Endodermal cell (in vitro differentiated cells): Measurements from ENCODE around the gene DGKQ. TPM values are rescaled to one million over a fixed set of nuclear protein-coding genes. Genes with fewer than 3 reads are reported as not detected.

Experiments used
- DNase-seq: peaks from one replicate; pipeline ENCODE4 v3.0.0-alpha.2; 2017
- H3K27ac ChIP-seq: 2 replicates; pipeline ENCODE4 v1.5.1; 2013; ENCODE audit warnings: mild to moderate bottlenecking, low read depth, low read length, moderate library complexity
- H3K27me3 ChIP-seq: 2 replicates; pipeline ENCODE4 v1.6.1; 2013; ENCODE audit warnings: mild to moderate bottlenecking, low read length, moderate library complexity; ENCODE audit not compliant: insufficient read depth, control insufficient read depth, poor library complexity, severe bottlenecking
- H3K36me3 ChIP-seq: 2 replicates; pipeline ENCODE4 v1.7.0; 2013; ENCODE audit warnings: mild to moderate bottlenecking, low read length, moderate library complexity; ENCODE audit not compliant: control insufficient read depth, insufficient read depth
- H3K4me1 ChIP-seq: one replicate; pipeline ENCODE4 v1.7.0; 2013; ENCODE audit warnings: low read length; ENCODE audit not compliant: control insufficient read depth, insufficient read depth
- H3K4me3 ChIP-seq: 2 replicates; pipeline ENCODE4 v1.5.1; 2013; ENCODE audit warnings: mild to moderate bottlenecking, low read length, moderate library complexity
- H3K9ac ChIP-seq: 2 replicates; pipeline ENCODE4 v1.6.1; 2013; ENCODE audit warnings: mild to moderate bottlenecking, low read length, moderate library complexity; ENCODE audit not compliant: poor library complexity, severe bottlenecking; ENCODE audit errors: extremely low read depth
- H3K9me3 ChIP-seq: 2 replicates; pipeline ENCODE4 v1.6.1; 2013; ENCODE audit warnings: mild to moderate bottlenecking, low read length, moderate library complexity; ENCODE audit not compliant: control insufficient read depth
- H3K27ac Mint-ChIP-seq: 2 replicates; pipeline ENCODE4 v1.8.0; 2020; ENCODE audit warnings: mixed read lengths
- H3K27me3 Mint-ChIP-seq: 2 replicates; pipeline ENCODE4 v1.8.0; 2021; ENCODE audit warnings: mild to moderate bottlenecking, mixed read lengths; ENCODE audit not compliant: insufficient read depth
- H3K36me3 Mint-ChIP-seq: 2 replicates; pipeline ENCODE4 v1.8.0; 2020; ENCODE audit warnings: low read depth, mixed read lengths
- H3K4me1 Mint-ChIP-seq: 2 replicates; pipeline ENCODE4 v1.8.0; 2020; ENCODE audit warnings: mixed read lengths
- H3K4me3 Mint-ChIP-seq: 2 replicates; pipeline ENCODE4 v1.8.0; 2020; ENCODE audit warnings: mild to moderate bottlenecking, moderate library complexity, mixed read lengths
- H3K9me3 Mint-ChIP-seq: 2 replicates; pipeline ENCODE4 v1.8.0; 2020; ENCODE audit warnings: mild to moderate bottlenecking, mixed read lengths
- WGBS, 2 experiments: methylation state at CpG; one replicate each; pipeline versions ENCODE4 v1.1.5 to v1.1.7; 2013; ENCODE audit warnings: missing lambda C conversion rate in 2 of 2, mixed read lengths in 1 of 2; ENCODE audit not compliant: insufficient coverage in 1 of 2, insufficient read length in 1 of 2; 5-methylcytosine and 5-hydroxymethylcytosine counted together
- total RNA-seq, 2 donors: library from RNA; stranded (reverse); fragmentation: NEBNext Ultra II Directional in 1 of 2; extraction: Animal tissue kit (Norgen Biotek cat#: 25700) in 1 of 2; gene quantifications; 2 replicates in 1 of 2; 3 replicates in 1 of 2; pipeline ENCODE4 v1.2.1, GENCODE V29; 2021
- TF ChIP-seq, protein P1 (sequence below): fragments of 200-600 bp; sonication (generic); conservative IDR thresholded peaks from 2 replicates; pipeline ENCODE4 v1.5.0; 2021; ENCODE audit warnings: antibody characterized with exemption, mild to moderate bottlenecking

Gene DGKQ
- total RNA-seq, 2 donors from 2014 or later = 26.3 to 31.1 TPM

DNA sequence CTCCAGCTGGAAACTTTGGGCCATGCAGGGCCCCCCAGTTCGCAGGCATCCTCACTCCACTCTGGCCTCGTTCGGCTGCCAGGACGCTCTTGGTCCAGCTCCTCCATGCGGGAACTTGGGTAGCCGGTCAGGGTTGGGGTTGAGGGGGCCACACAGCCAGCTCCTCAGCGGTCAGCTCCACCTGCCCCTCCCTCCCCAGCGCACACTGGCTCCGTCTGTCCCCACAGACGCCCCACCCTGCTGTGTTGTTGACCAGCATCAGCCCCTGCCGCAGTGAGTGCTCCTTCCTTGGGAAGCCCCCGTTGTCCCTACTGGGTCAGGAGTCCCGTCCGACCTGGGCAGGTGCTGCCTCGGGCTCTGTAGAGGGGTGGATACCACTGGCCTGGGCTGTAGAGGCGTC is 43.8 kb upstream of the DGKQ start:
- DNase-seq = no peak
- Mint-ChIP-seq H3K27me3 (no peaks in the 10 kb centered on the region), H3K4me1 (peaks cover 12% of the 10 kb centered on the region), H3K4me3 (no peak overlapping the region), H3K9me3 (no peaks in the 10 kb centered on the region), H3K36me3 (peaks cover 8% of the 10 kb centered on the region), H3K27ac (peak overlapping the region; percentile 26)
- H3K9ac ChIP-seq = no peak overlapping the region
- peaks cover 8% of the 10 kb centered on the region for H3K36me3 ChIP-seq
- H3K4me3 ChIP-seq = no peak overlapping the region
- H3K4me1 ChIP-seq = peaks cover 15% of the 10 kb centered on the region
- 77 to 84% methylated on average over 4 to 16 of the region's 16 CpGs for WGBS, 2 experiments
- no peaks in the 10 kb centered on the region for H3K27me3 ChIP-seq
- H3K27ac ChIP-seq = no peak overlapping the region
- H3K9me3 ChIP-seq = no peaks in the 10 kb centered on the region
- TF ChIP-seq, protein P1, sequence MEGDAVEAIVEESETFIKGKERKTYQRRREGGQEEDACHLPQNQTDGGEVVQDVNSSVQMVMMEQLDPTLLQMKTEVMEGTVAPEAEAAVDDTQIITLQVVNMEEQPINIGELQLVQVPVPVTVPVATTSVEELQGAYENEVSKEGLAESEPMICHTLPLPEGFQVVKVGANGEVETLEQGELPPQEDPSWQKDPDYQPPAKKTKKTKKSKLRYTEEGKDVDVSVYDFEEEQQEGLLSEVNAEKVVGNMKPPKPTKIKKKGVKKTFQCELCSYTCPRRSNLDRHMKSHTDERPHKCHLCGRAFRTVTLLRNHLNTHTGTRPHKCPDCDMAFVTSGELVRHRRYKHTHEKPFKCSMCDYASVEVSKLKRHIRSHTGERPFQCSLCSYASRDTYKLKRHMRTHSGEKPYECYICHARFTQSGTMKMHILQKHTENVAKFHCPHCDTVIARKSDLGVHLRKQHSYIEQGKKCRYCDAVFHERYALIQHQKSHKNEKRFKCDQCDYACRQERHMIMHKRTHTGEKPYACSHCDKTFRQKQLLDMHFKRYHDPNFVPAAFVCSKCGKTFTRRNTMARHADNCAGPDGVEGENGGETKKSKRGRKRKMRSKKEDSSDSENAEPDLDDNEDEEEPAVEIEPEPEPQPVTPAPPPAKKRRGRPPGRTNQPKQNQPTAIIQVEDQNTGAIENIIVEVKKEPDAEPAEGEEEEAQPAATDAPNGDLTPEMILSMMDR = no peak

DNA sequence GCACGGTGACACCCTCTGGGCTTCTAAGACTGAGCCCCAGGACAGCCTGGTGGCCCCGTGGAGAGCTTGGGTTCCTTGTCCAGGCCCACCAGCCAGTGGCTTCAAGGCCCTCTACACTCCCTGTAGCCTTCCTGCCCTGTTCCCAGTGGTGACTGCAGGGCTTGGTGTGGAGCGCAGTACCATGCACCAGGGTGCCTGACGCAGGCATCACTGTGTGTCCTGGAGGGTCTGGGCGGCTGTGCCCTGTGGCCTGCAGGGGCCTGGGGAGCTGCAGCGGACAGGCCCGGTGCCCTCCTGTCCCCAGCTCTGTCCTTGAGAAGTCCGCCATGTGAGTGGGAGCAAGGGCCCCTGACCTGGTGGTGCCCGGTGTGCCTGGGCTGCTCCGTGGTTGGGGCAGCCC is 42.4 kb upstream of the DGKQ start:
- Mint-ChIP-seq H3K36me3 (peaks cover 8% of the 10 kb centered on the region), H3K27ac (no peak overlapping the region), H3K9me3 (no peaks in the 10 kb centered on the region), H3K4me3 (no peak overlapping the region), H3K4me1 (peaks cover 12% of the 10 kb centered on the region), H3K27me3 (peaks cover 3% of the 10 kb centered on the region)
- Histone ChIP-seq H3K9me3 (no peaks in the 10 kb centered on the region), H3K4me3 (no peak overlapping the region), H3K36me3 (peaks cover 8% of the 10 kb centered on the region), H3K27ac (no peak overlapping the region), H3K27me3 (peaks cover 4% of the 10 kb centered on the region), H3K4me1 (peaks cover 15% of the 10 kb centered on the region), H3K9ac (no peak overlapping the region)
- 93 to 100% methylated on average over 6 to 10 of the region's 10 CpGs for WGBS, 2 experiments
- no peak for DNase-seq
- TF ChIP-seq, protein P1 = no peak

DNA sequence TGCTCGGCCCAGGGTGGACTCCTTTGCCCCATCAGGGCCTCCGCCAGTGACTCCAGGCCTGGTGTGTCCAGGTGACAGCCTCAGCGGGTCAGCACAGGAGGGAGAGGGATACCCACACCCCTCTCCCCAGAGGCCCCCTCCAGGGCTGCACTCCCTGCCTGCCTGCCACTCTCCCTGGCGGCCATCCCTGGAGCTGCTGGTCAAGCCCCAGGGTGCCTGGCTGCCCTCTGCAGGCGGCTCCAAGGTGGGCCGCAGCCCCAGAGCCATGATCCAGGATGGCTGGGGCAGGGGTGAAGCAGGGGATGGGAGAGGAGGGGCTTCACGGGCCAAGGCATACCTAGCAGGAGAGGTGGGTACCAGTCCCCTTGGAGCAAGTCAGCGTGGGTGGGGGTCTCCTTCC is 41.8 kb upstream of the DGKQ start:
- WGBS, 2 experiments = 88 to 89% methylated on average over 5 to 8 of the region's 8 CpGs
- H3K4me1 Mint-ChIP-seq = peaks cover 16% of the 10 kb centered on the region
- no peak overlapping the region for H3K4me3 Mint-ChIP-seq
- peak overlapping the region; percentile 85 for H3K27ac ChIP-seq
- DNase-seq = no peak
- no peak overlapping the region for H3K9ac ChIP-seq
- H3K27me3 Mint-ChIP-seq = peaks cover 8% of the 10 kb centered on the region
- H3K36me3 ChIP-seq = peaks cover 8% of the 10 kb centered on the region
- H3K9me3 ChIP-seq = no peaks in the 10 kb centered on the region
- peaks cover 16% of the 10 kb centered on the region for H3K4me1 ChIP-seq
- H3K27ac Mint-ChIP-seq = no peak overlapping the region
- TF ChIP-seq, protein P1 = peak; percentile 57
- H3K9me3 Mint-ChIP-seq = no peaks in the 10 kb centered on the region
- peaks cover 8% of the 10 kb centered on the region for H3K36me3 Mint-ChIP-seq
- peaks cover 9% of the 10 kb centered on the region for H3K27me3 ChIP-seq
- no peak overlapping the region for H3K4me3 ChIP-seq
